GM23338 (cell line): ENCODE measurements around the gene PLBD2. TPM values are rescaled to one million over a fixed set of nuclear protein-coding genes. Genes with fewer than 3 reads are reported as not detected.

Experiments
- ATAC-seq: fragments of 200-7000 bp; cut with Tn5 transposase; 3 replicates; pipeline ENCODE4 v1.9.1; 2020
- DNase-seq: peaks from one replicate; pipeline ENCODE4 v3.0.0-alpha.2; 2015; ENCODE audit warnings: low spot score
- H2AFZ ChIP-seq: fragments of 200-600 bp; sonication (generic); 2 replicates; pipeline ENCODE4 v1.8.0; 2016; ENCODE audit warnings: antibody characterized with exemption, mild to moderate bottlenecking, moderate library complexity
- H3F3A ChIP-seq: fragments of 200-600 bp; sonication (generic); replicated peaks from 2 replicates; pipeline ENCODE4 v1.8.0; 2017; ENCODE audit warnings: antibody characterized with exemption, mixed run types, low read depth
- H3K27ac ChIP-seq: fragments of 200-600 bp; sonication (generic); 2 replicates; pipeline ENCODE4 v1.6.1; 2016; ENCODE audit warnings: low read depth
- H3K27me3 ChIP-seq: fragments of 200-600 bp; sonication (generic); 2 replicates; pipeline ENCODE4 v1.8.0; 2016; ENCODE audit warnings: mild to moderate bottlenecking, mixed run types, moderate library complexity; ENCODE audit not compliant: insufficient read depth
- H3K36me3 ChIP-seq: fragments of 200-600 bp; sonication (generic); 2 replicates; pipeline ENCODE4 v1.8.0; 2016; ENCODE audit warnings: mild to moderate bottlenecking; ENCODE audit not compliant: insufficient read depth
- H3K4me1 ChIP-seq: fragments of 200-600 bp; sonication (generic); 2 replicates; pipeline ENCODE4 v1.8.0; 2016; ENCODE audit warnings: mild to moderate bottlenecking, moderate library complexity; ENCODE audit not compliant: insufficient read depth
- H3K4me2 ChIP-seq: fragments of 200-600 bp; sonication (generic); 2 replicates; pipeline ENCODE4 v1.7.1; 2017; ENCODE audit warnings: mixed run types
- H3K4me3 ChIP-seq: fragments of 200-600 bp; sonication (generic); 2 replicates; pipeline ENCODE4 v1.6.1; 2016; ENCODE audit warnings: mixed run types
- H3K79me2 ChIP-seq: fragments of 200-600 bp; sonication (generic); replicated peaks from 2 replicates; pipeline ENCODE4 v1.8.0; 2017; ENCODE audit warnings: mild to moderate bottlenecking; ENCODE audit not compliant: insufficient read depth
- H3K9me2 ChIP-seq: fragments of 200-600 bp; sonication (generic); 2 replicates; pipeline ENCODE4 v1.8.0; 2017; ENCODE audit not compliant: insufficient read depth
- H4K20me1 ChIP-seq: fragments of 200-600 bp; sonication (generic); replicated peaks from 2 replicates; pipeline ENCODE4 v1.8.0; 2017; ENCODE audit warnings: mild to moderate bottlenecking; ENCODE audit not compliant: insufficient read depth
- H3K27ac Mint-ChIP-seq: 2 replicates; pipeline ENCODE4 v1.8.0; 2020; ENCODE audit warnings: inconsistent platforms, mild to moderate bottlenecking, moderate library complexity, mixed read lengths
- H3K27me3 Mint-ChIP-seq: 3 replicates; pipeline ENCODE4 v1.8.0; 2022; ENCODE audit warnings: low read depth, mild to moderate bottlenecking, moderate library complexity, mixed read lengths, inconsistent platforms; ENCODE audit not compliant: insufficient read depth, poor library complexity
- H3K36me3 Mint-ChIP-seq: 3 replicates; pipeline ENCODE4 v1.8.0; 2021; ENCODE audit warnings: low read depth, mild to moderate bottlenecking, inconsistent platforms, moderate library complexity, mixed read lengths
- H3K4me1 Mint-ChIP-seq: 3 replicates; pipeline ENCODE4 v1.8.0; 2020; ENCODE audit warnings: mild to moderate bottlenecking, inconsistent platforms, mixed read lengths
- H3K4me3 Mint-ChIP-seq: 3 replicates; pipeline ENCODE4 v1.8.0; 2021; ENCODE audit warnings: moderate library complexity, mild to moderate bottlenecking, inconsistent platforms, mixed read lengths
- H3K9me3 Mint-ChIP-seq: 3 replicates; pipeline ENCODE4 v1.8.0; 2020; ENCODE audit warnings: moderate library complexity, mild to moderate bottlenecking, inconsistent platforms, mixed read lengths
- CREB1 ChIP-seq: fragments of 250-450 bp; sonication (Bioruptor Pico); IDR thresholded peaks from 2 replicates; pipeline ENCODE4 v1.5.0; 2020; ENCODE audit warnings: low read depth, mild to moderate bottlenecking, moderate library complexity
- EZH2 ChIP-seq: fragments of 200-600 bp; sonication (generic); IDR thresholded peaks from one replicate; pipeline ENCODE4 v1.8.0; 2017; ENCODE audit warnings: antibody characterized with exemption, mild to moderate bottlenecking, low read depth; ENCODE audit not compliant: unreplicated experiment
- EZH2phosphoT487 ChIP-seq: fragments of 200-600 bp; sonication (generic); IDR thresholded peaks from one replicate; pipeline ENCODE4 v1.8.1; 2018; ENCODE audit warnings: antibody characterized with exemption; ENCODE audit not compliant: unreplicated experiment
- JUNB ChIP-seq: IDR thresholded peaks from one replicate; pipeline ENCODE4 v1.6.1; 2016; ENCODE audit warnings: antibody characterized with exemption; ENCODE audit not compliant: unreplicated experiment
- NANOG ChIP-seq: IDR thresholded peaks from 2 replicates; pipeline ENCODE4 v1.6.1; 2016; ENCODE audit warnings: antibody characterized with exemption, borderline replicate concordance
- ZNF114 ChIP-seq: fragments of 250-450 bp; sonication (Bioruptor Pico); IDR thresholded peaks from 2 replicates; pipeline ENCODE4 v1.5.0; 2020; ENCODE audit warnings: mild to moderate bottlenecking, moderate library complexity
- ZNF331 ChIP-seq: fragments of 250-450 bp; sonication (Bioruptor Pico); IDR thresholded peaks from 2 replicates; pipeline ENCODE4 v1.5.0; 2020; ENCODE audit warnings: low read depth, mild to moderate bottlenecking, moderate library complexity
- polyA plus RNA-seq: library from polyadenylated mRNA; unstranded; fragments of >200 nt; fragmentation: Nextera tagmentation; extraction: Ambion mirVana; gene quantifications from 2 replicates; pipeline ENCODE4 v1.2.1, GENCODE V29; 2016
- total RNA-seq: library from RNA; depleted of rRNA; stranded (reverse); fragments of >200 nt; shearing (Covaris generic); gene quantifications from 2 replicates; pipeline ENCODE4 v1.2.3, GENCODE V29; 2014
- TF ChIP-seq, protein P1 (sequence below), 2 experiments: fragments of 200-600 bp in 1 of 2; sonication (generic) in 1 of 2; conservative IDR thresholded peaks; 2 replicates each; pipeline versions ENCODE4 v1.5.1 to v1.6.1; 2016 to 2017; ENCODE audit warnings: antibody characterized with exemption in 2 of 2, low read depth in 2 of 2, mild to moderate bottlenecking in 2 of 2, moderate library complexity in 1 of 2
- TF ChIP-seq, protein P2 (sequence below): fragments of 250-450 bp; sonication (Bioruptor Pico); IDR thresholded peaks from 2 replicates; pipeline ENCODE4 v1.5.0; 2020; ENCODE audit warnings: mild to moderate bottlenecking, moderate library complexity

Gene PLBD2
- total and polyA plus RNA-seq, 2 experiments from 2014 or later, result 10.2 to 37.1 TPM

GRCh38 chr12:113388351-113388750 is 30.0 kb downstream of the PLBD2 start:
- Mint-ChIP-seq H3K4me3 (no peak overlapping the region), H3K9me3 (no peaks in the 10 kb centered on the region; the same call in 2 of the 3 replicates), H3K27me3 (peaks cover 3% of the 10 kb centered on the region), H3K36me3 (peaks cover 12% of the 10 kb centered on the region), H3K27ac (no peak overlapping the region), H3K4me1 (no peaks in the 10 kb centered on the region)
- no peaks in the 10 kb centered on the region for H3K4me1 ChIP-seq
- no peak overlapping the region for H3K4me3 ChIP-seq
- H3K79me2 ChIP-seq, result no peaks in the 10 kb centered on the region
- no peaks in the 10 kb centered on the region for H4K20me1 ChIP-seq
- H2AFZ ChIP-seq, result no peak overlapping the region
- H3F3A ChIP-seq, result 0 out of 2 replicates have a peak, but pooled peaks cover 2% of the 10 kb centered on the region
- H3K27ac ChIP-seq, result no peak overlapping the region
- no peaks in the 10 kb centered on the region for H3K36me3 ChIP-seq
- H3K4me2 ChIP-seq, result no peak overlapping the region
- TF ChIP-seq, protein P1, sequence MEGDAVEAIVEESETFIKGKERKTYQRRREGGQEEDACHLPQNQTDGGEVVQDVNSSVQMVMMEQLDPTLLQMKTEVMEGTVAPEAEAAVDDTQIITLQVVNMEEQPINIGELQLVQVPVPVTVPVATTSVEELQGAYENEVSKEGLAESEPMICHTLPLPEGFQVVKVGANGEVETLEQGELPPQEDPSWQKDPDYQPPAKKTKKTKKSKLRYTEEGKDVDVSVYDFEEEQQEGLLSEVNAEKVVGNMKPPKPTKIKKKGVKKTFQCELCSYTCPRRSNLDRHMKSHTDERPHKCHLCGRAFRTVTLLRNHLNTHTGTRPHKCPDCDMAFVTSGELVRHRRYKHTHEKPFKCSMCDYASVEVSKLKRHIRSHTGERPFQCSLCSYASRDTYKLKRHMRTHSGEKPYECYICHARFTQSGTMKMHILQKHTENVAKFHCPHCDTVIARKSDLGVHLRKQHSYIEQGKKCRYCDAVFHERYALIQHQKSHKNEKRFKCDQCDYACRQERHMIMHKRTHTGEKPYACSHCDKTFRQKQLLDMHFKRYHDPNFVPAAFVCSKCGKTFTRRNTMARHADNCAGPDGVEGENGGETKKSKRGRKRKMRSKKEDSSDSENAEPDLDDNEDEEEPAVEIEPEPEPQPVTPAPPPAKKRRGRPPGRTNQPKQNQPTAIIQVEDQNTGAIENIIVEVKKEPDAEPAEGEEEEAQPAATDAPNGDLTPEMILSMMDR (conservative IDR thresholded peaks at IDR 0.05; ENCODE audit: low read depth in 2 of 2), result no peak
- no peak for TF ChIP-seq EZH2
- TF ChIP-seq ZNF331, result no peak
- TF ChIP-seq NANOG, result no peak
- TF ChIP-seq, protein P2, sequence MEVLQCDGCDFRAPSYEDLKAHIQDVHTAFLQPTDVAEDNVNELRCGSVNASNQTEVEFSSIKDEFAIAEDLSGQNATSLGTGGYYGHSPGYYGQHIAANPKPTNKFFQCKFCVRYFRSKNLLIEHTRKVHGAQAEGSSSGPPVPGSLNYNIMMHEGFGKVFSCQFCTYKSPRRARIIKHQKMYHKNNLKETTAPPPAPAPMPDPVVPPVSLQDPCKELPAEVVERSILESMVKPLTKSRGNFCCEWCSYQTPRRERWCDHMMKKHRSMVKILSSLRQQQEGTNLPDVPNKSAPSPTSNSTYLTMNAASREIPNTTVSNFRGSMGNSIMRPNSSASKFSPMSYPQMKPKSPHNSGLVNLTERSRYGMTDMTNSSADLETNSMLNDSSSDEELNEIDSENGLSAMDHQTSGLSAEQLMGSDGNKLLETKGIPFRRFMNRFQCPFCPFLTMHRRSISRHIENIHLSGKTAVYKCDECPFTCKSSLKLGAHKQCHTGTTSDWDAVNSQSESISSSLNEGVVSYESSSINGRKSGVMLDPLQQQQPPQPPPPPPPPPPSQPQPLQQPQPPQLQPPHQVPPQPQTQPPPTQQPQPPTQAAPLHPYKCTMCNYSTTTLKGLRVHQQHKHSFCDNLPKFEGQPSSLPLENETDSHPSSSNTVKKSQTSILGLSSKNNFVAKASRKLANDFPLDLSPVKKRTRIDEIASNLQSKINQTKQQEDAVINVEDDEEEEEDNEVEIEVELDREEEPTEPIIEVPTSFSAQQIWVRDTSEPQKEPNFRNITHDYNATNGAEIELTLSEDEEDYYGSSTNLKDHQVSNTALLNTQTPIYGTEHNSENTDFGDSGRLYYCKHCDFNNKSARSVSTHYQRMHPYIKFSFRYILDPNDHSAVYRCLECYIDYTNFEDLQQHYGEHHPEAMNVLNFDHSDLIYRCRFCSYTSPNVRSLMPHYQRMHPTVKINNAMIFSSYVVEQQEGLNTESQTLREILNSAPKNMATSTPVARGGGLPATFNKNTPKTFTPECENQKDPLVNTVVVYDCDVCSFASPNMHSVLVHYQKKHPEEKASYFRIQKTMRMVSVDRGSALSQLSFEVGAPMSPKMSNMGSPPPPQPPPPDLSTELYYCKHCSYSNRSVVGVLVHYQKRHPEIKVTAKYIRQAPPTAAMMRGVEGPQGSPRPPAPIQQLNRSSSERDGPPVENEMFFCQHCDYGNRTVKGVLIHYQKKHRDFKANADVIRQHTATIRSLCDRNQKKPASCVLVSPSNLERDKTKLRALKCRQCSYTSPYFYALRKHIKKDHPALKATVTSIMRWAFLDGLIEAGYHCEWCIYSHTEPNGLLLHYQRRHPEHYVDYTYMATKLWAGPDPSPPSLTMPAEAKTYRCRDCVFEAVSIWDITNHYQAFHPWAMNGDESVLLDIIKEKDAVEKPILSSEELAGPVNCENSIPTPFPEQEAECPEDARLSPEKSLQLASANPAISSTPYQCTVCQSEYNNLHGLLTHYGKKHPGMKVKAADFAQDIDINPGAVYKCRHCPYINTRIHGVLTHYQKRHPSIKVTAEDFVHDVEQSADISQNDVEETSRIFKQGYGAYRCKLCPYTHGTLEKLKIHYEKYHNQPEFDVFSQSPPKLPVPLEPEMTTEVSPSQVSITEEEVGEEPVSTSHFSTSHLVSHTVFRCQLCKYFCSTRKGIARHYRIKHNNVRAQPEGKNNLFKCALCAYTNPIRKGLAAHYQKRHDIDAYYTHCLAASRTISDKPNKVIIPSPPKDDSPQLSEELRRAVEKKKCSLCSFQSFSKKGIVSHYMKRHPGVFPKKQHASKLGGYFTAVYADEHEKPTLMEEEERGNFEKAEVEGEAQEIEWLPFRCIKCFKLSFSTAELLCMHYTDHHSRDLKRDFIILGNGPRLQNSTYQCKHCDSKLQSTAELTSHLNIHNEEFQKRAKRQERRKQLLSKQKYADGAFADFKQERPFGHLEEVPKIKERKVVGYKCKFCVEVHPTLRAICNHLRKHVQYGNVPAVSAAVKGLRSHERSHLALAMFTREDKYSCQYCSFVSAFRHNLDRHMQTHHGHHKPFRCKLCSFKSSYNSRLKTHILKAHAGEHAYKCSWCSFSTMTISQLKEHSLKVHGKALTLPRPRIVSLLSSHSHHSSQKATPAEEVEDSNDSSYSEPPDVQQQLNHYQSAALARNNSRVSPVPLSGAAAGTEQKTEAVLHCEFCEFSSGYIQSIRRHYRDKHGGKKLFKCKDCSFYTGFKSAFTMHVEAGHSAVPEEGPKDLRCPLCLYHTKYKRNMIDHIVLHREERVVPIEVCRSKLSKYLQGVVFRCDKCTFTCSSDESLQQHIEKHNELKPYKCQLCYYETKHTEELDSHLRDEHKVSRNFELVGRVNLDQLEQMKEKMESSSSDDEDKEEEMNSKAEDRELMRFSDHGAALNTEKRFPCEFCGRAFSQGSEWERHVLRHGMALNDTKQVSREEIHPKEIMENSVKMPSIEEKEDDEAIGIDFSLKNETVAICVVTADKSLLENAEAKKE (CRISPR knock-in tag), result no peak
- no peak for TF ChIP-seq EZH2phosphoT487
- no peak for TF ChIP-seq JUNB
- TF ChIP-seq CREB1 (CRISPR knock-in tag), result no peak
- no peak for TF ChIP-seq ZNF114 (CRISPR knock-in tag)
- H3K9me2 ChIP-seq, result no peaks in the 10 kb centered on the region; the same call in 1 of the 2 replicates
- ATAC-seq (no peak), DNase-seq (no peak)
- H3K27me3 ChIP-seq, result no peaks in the 10 kb centered on the region
